OCI-LY7 (cell line): ENCODE data around the gene REELD1. TPM values are rescaled to one million over a fixed set of nuclear protein-coding genes. Genes with fewer than 3 reads are reported as not detected.

Experiments
- BruUV-seq: library from RNA; stranded (reverse); fragments of 400-500 nt; replicated peaks from 2 replicates; lab custom pipeline; 2021; lab: Mats Ljungman, UMichigan
- CTCF ChIA-PET: fragments of 300-600 bp; sonication (Branson Sonifier 250); formaldehyde crosslinking; loops from one replicate; lab custom pipeline; 2022; ENCODE audit warnings: antibody characterized with exemption; ENCODE audit not compliant: unreplicated experiment; lab: Charles Lee
- POLR2A ChIA-PET: fragments of 300-600 bp; sonication (Branson Sonifier 250); formaldehyde crosslinking; loops from one replicate; lab custom pipeline; 2022; ENCODE audit warnings: antibody characterized with exemption; lab: Charles Lee
- DNase-seq: peaks from one replicate; pipeline ENCODE4 v3.0.0-alpha.2; 2015; ENCODE audit warnings: low spot score
- H2AFZ ChIP-seq: fragments of 200-600 bp; sonication (generic), shearing (Covaris generic); 2 replicates; pipeline ENCODE4 v1.6.1; 2014; ENCODE audit warnings: mild to moderate bottlenecking, antibody characterized with exemption, low read length, moderate library complexity
- H3K27ac ChIP-seq: fragments of 200-600 bp; sonication (generic); 2 replicates; pipeline ENCODE4 v1.5.1; 2014; ENCODE audit warnings: mixed run types, low read depth, mild to moderate bottlenecking, moderate library complexity, low read length, inconsistent platforms; ENCODE audit not compliant: poor library complexity, severe bottlenecking
- H3K36me3 ChIP-seq: fragments of 200-600 bp; sonication (generic); 2 replicates; pipeline ENCODE4 v1.6.1; 2014; ENCODE audit warnings: mild to moderate bottlenecking, antibody characterized with exemption, low read length, moderate library complexity, mixed read lengths; ENCODE audit not compliant: insufficient read depth
- H3K4me1 ChIP-seq: fragments of 200-600 bp; sonication (generic); 2 replicates; pipeline ENCODE4 v1.5.1; 2014; ENCODE audit warnings: mild to moderate bottlenecking, low read length; ENCODE audit not compliant: insufficient read depth, poor library complexity, severe bottlenecking
- H3K4me2 ChIP-seq: fragments of 200-600 bp; sonication (generic); 2 replicates; pipeline ENCODE4 v1.6.1; 2014; ENCODE audit warnings: mild to moderate bottlenecking, low read length
- H3K4me3 ChIP-seq: fragments of 200-600 bp; sonication (generic); 2 replicates; pipeline ENCODE4 v1.5.1; 2014; ENCODE audit warnings: mild to moderate bottlenecking, low read depth, low read length; ENCODE audit not compliant: poor library complexity, severe bottlenecking
- H3K79me2 ChIP-seq: fragments of 200-600 bp; sonication (generic); 2 replicates; pipeline ENCODE4 v1.6.1; 2016; ENCODE audit warnings: low read depth, mild to moderate bottlenecking, low read length, moderate library complexity, mixed read lengths; ENCODE audit not compliant: insufficient read depth
- H3K9me2 ChIP-seq: fragments of 200-600 bp; sonication (generic); 2 replicates; pipeline ENCODE4 v1.6.1; 2016; ENCODE audit warnings: mild to moderate bottlenecking, low read length, mixed read lengths; ENCODE audit not compliant: insufficient read depth
- H3K9me3 ChIP-seq: fragments of 200-600 bp; sonication (generic); 2 replicates; pipeline ENCODE4 v1.6.1; 2014; ENCODE audit warnings: mild to moderate bottlenecking, mixed run types, low read length, mixed read lengths
- H4K20me1 ChIP-seq: fragments of 200-600 bp; sonication (generic); 2 replicates; pipeline ENCODE4 v1.6.1; 2014; ENCODE audit warnings: mild to moderate bottlenecking, antibody characterized with exemption, low read length, moderate library complexity, mixed read lengths; ENCODE audit not compliant: insufficient read depth
- CTCF ChIP-seq: fragments of 200-600 bp; sonication (generic); conservative IDR thresholded peaks from 2 replicates; pipeline ENCODE4 v1.5.1; 2014; ENCODE audit warnings: mild to moderate bottlenecking, antibody characterized with exemption, low read length, moderate library complexity, mixed read lengths
- EZH2phosphoT487 ChIP-seq: fragments of 200-600 bp; sonication (generic); IDR thresholded peaks from 2 replicates; pipeline ENCODE4 v1.6.1; 2018; ENCODE audit warnings: low read depth, borderline replicate concordance, mild to moderate bottlenecking, mixed run types, antibody characterized with exemption, low read length, moderate library complexity, mixed read lengths
- intact Hi-C: fragments of 100-400 bp; cut with micrococcal nuclease; formaldehyde crosslinking; loops from one replicate; pipeline ENCODE4 v1.10.0; 2022; ENCODE audit not compliant: unreplicated experiment
- total RNA-seq, 2 experiments: library from RNA; depleted of rRNA in 1 of 2; stranded (reverse); fragments of >200 nt in 1 of 2; shearing (Covaris generic) in 1 of 2; gene quantifications; 2 replicates each; pipeline ENCODE4 v1.2.3, GENCODE V29; 2014 to 2022

Gene REELD1
- total RNA-seq, 2 experiments from 2014 or later, result 0.63 TPM; not detected in 1

- no peak overlapping the region for H3K27ac ChIP-seq
- DNase-seq, result no peak
- H3K9me2 ChIP-seq, result no peaks in the 10 kb centered on the region
- H3K4me1 ChIP-seq, result peaks cover 6% of the 10 kb centered on the region
- H3K4me3 ChIP-seq, result no peak overlapping the region
- H3K36me3 ChIP-seq, result no peaks in the 10 kb centered on the region
- ChIA-PET CTCF (no interaction called here), POLR2A (no interaction called here)
- H3K4me2 ChIP-seq, result no peak overlapping the region
- no TSS peak for BruUV-seq
- TF ChIP-seq EZH2phosphoT487 (no peak), CTCF (no peak)
- intact Hi-C loops, result no loop called here
- H2AFZ ChIP-seq, result no peak overlapping the region
- H3K9me3 ChIP-seq, result no peaks in the 10 kb centered on the region
- no peaks in the 10 kb centered on the region for H3K79me2 ChIP-seq
- H4K20me1 ChIP-seq, result no peaks in the 10 kb centered on the region
These were observed 31.5 kb downstream of the REELD1 start for GRCh38 chr4:146245850-146246249.

- ChIA-PET POLR2A (no interaction called here), CTCF (no interaction called here)
- Histone ChIP-seq H3K4me3 (no peak overlapping the region), H3K79me2 (no peaks in the 10 kb centered on the region), H2AFZ (no peak overlapping the region), H4K20me1 (no peaks in the 10 kb centered on the region), H3K9me3 (no peaks in the 10 kb centered on the region), H3K4me2 (no peak overlapping the region), H3K9me2 (no peaks in the 10 kb centered on the region), H3K4me1 (peaks cover 5% of the 10 kb centered on the region), H3K27ac (no peak overlapping the region), H3K36me3 (no peaks in the 10 kb centered on the region)
- TF ChIP-seq EZH2phosphoT487 (no peak), CTCF (no peak)
- DNase-seq, result no peak
- no TSS peak for BruUV-seq
- intact Hi-C loops, result no loop called here
These were observed 32.0 kb downstream of the REELD1 start for GRCh38 chr4:146246381-146246780.

GRCh38 chr4:146247356-146247755 is 33.0 kb downstream of the REELD1 start:
- Histone ChIP-seq H3K27ac (no peak overlapping the region), H3K4me2 (no peak overlapping the region), H3K4me1 (no peaks in the 10 kb centered on the region), H3K9me3 (no peaks in the 10 kb centered on the region), H3K9me2 (no peaks in the 10 kb centered on the region), H3K4me3 (no peak overlapping the region), H3K79me2 (no peaks in the 10 kb centered on the region), H2AFZ (no peak overlapping the region), H4K20me1 (no peaks in the 10 kb centered on the region), H3K36me3 (no peaks in the 10 kb centered on the region)
- no TSS peak for BruUV-seq
- ChIA-PET CTCF (no interaction called here), POLR2A (interaction anchor here (1.0 kb wide), 1 partner anchor 15 kb away, joined by 4 read pairs; no protein-coding TSS in a partner anchor)
- TF ChIP-seq CTCF, result no peak
- no peak for TF ChIP-seq EZH2phosphoT487
- no peak for DNase-seq
- intact Hi-C loops, result no loop called here
